NCI-H226 (cell line): ENCODE results near the gene SLC29A2.
A peak's percentile ranks its signal among the peaks of the same experiment; 100 is the strongest.
"Not testable (repeated sequence)": the region's sequence is repeated elsewhere in the genome, so short reads cannot be mapped to it uniquely, and the experiment has no call there.

Experiments used
- DNase-seq: peaks from one replicate; pipeline ENCODE4 v3.0.0-alpha.2; 2015

The SLC29A2 gene

DNA sequence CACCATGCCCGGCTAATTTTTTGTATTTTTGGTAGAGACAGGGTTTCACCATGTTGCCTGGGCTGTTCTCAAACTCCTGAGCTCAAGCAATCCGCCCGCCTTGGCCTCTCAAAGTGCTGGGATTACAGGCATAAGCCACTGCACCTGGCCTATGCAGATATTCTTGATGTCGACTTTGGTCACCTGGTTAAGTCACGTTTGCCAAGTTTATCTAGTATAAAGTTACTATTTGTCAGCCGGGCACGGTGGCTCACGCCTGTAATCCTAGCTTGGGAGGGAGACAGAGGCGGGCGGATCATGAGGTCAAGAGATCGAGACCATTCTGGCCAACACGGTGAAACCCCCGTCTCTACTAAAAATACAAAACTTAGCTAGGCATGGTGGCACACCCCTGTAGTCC, 12.8 kb upstream of the SLC29A2 start:
- DNase-seq = not testable (repeated sequence)

DNA sequence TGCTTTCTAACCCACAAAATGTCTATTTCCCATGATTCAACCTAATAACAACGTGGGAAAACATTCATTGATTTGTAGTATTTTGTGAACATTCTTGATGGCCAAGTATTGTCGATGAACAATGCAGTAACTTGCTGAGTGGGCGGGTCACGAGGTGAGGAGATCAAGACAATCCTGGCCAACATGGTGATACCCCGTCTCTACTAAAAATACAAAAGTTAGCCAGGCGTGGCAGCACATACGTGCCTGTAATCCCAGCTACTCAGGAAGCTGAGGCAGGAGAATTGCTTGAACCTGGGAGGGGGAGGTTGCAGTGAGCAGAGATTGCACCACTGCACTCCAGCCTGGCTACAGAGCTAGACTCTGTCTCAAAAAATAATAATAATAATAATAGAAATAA, 8.7 kb upstream of the SLC29A2 start:
- not testable (repeated sequence) for DNase-seq

DNA sequence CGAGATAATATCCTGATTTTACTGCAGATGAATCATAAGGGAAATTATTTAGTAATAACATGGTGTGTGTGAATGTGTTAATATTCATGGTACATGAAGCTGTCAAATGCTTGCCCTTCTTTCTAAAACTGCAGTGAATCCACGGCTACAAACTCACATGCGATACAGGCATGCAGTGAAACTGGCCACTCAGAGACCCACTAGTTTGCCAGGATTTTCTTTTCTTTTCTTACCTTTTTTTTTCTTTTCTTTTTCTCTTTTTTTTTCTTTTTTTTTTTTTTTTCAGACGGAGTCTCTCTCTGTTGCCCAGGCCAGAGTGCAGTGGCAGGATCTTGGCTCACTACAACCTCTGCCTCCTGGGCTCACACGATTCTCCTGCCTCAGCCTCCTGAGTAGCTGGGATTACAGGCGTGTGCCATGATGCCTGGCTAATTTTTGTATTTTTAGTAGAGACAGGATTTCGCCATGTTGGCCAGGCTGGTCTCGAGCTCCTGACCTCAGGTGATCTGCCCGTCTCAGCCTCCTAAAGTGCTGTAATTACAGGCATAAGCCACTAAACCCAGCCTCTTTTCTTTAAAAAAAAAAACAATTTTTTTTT, 2.2 kb upstream of the SLC29A2 start:
- DNase-seq = not testable (repeated sequence)

DNA sequence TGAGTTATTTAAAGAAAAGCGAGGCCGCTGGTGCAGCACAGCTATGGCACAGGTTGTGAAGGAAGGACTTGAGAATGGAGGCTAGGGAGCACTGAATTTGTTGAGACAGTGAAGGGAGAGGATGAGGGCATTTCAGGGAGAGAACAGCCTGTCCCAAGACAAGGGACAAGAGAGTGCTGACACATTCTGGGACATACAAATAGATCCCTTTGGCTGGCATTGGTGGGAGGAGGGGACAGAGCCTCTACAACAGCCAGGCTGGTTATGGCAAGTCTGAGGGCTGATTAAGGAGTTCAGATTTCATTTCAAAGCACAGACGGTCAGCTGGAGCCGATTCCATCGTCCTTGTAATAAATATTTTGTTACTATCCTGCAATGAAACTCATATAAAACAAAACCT, 1.7 kb upstream of the SLC29A2 start:
- no peak for DNase-seq

DNA sequence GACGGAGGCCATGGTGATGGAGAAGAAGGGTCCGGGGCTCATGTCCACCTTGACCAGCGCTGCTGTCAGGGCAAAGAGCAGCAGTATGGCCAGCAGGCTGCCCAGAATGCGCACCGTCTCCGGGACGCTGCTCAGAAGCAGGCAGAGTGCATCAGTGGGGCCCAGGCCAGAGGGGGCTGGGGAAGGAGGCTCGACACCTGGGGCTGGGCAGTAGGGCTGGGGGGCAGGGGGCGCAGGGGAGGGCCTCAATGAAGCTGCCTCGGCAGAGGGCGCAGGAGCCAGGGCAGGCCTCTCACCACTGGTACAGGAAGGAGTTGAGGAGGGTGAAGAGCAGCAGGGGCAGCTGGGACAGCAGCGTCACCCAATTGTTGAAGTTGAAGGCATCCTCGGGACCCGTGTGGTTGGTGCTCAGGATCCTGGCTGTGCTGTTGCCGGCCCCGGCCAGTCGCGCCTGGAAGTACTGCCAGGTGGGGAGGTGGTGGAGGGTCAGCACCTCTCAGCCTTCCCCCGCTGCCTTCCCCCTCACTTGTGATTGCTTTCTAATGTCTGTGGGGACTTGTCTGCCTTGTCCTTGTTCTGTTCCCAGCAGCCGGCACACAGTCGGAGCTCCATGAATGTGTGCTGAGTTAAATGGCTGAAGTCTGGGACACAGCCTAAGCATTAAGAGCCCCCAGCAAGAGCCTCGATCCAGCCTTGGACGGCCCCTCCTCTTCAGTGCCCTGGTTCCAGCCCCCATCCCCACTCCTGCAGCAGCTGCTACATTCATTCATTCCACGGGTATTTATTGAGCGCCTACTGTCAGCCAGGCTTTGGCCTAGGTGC, 2.3 kb downstream of the SLC29A2 start:
- DNase-seq = no peak

DNA sequence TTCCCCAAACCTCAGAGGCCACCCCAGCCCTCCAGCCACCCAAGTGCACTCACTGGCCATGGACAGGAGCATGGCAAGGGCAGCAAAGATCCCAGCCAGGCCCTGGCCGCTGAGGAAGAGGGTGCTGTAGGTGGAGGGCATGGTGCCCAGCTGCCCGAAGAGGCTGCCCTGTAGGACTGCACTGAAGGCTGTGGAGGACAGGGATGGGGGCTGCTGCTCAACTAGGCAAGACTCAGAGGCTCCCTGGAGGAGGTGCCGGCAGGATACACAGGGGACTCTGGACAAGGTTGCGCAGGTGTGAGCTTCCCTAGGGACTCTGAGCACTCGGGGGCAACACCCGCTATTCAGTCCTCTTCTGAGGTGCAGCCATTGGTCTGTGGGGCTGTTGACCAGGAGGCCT, 3.1 kb downstream of the SLC29A2 start:
- DNase-seq = no peak

DNA sequence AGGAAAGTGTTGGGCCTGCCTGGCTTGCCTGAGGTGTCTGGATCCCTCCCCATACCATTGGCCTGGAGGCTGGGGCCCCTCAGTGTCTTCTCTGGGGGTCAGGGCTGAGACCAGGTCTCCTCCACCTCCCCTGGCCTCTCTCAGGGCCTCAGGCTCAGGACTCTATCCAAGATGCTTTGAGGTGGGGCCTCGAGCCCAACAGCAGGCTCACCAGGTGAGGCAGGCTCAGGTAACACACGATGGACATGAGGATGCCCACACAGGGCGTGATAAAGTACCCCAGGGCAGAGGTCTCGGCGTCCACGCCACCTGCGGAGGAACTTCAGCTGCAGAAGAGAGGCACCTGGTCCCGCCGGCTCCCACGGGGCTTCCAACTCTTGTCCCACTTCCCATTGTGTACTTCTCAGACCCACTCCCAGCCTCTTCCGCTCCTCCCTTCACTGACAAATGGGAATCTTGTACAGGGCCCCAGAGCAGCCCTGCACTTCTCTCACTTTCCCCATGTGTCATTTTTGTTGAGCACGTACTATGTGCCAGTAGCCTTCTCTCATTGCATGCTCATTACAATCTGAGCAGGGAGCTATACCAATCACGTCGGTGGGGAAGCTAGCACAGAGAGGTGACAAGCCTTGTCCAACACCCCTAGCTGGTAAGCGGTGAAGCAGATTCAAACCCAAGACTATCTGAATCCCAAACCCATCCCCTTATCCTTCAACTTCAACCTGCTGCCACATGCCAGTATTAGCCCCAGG, 3.8 kb downstream of the SLC29A2 start:
- DNase-seq = no peak

DNA sequence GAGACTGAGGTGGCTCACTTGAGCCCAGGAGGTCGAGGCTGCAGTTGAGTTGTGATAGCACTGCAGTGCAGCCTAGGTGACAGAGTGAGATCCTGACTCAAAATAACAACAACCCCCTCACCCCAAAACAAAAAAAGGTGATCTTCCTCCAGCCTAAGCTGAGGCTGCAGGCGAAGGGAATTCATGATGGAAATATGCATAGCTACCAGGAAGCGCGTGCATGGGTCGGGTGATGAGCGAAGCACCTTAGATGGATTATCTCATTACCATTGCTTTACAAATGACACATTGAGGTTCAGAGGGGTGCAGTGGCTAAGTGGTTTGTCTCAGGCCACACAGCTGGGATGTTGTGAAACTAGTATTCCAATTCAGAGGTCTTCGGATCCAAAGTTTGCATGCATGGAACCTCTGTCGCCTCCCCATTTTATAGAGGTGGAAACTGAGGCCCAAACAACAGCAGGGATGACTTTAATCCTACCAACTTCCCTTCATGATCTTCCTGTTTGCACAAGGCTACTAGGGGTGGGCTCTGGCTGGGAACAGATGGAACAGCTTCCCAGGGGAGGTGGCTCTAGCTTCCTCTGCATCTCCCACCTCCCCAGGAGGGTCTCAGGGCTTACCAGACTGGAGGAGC, 4.6 kb downstream of the SLC29A2 start:
- DNase-seq = no peak

DNA sequence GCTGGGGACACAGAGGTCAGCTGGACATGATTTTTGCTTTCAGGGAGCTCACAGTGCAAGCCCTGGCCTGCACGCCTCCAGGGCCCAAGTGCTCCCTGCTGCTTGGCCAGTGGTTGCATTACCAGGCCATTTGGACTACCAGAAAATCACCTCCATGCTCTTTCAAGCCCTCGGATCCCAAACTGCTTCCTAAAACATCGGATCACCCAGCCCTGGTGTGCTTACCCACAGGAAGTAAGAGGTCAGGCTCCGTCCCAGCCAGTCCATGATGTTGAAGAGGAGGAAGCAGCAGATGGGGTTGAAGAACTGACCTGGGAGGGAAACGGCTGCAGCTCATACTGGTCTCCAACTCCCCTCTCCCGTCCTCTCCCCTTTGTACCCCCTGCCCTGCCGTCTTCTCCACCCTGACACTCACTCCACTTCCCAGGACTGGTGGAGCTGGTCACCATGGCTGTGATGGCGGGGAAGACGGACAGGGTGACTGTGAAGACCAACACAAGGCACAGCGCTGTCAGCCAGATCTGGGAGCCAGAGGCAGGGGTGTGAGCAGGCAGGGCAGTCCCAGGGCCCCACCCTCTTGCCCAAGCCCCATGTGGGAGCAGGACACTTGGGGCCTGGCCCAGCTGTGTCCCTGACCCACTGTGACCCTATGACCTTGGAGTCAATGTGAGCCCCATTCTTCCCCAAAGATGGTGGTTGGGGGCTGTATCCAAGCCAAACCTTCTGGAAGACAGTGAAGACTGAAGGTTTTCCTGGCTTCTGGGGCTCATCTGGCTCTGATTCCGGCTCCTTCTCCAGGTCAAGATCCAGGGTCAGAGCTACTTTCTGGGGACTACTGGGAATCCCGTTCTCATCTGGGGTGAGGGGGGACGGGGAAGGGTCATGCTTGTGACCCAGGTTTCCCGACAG, 5.6 kb downstream of the SLC29A2 start:
- no peak for DNase-seq

DNA sequence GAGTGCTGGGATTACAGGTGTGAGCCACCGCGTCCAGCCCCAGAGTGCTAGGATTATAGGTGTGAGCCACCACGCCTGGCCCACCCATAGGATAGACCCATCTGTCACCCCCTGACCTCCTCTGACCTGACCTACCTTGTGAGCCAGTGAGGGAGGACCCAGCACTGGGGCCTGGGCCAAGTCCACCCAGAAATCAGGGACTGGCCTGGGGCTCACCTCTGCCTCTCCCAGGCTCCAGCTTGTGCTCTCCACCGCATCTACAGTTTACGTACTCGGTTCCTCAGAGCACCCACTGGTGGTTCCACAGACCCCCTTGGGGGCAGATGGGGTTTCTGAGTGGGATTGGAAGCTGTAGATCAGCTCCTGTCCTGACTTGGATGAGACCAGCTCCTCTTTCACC, 6.4 kb downstream of the SLC29A2 start:
- no peak for DNase-seq

DNA sequence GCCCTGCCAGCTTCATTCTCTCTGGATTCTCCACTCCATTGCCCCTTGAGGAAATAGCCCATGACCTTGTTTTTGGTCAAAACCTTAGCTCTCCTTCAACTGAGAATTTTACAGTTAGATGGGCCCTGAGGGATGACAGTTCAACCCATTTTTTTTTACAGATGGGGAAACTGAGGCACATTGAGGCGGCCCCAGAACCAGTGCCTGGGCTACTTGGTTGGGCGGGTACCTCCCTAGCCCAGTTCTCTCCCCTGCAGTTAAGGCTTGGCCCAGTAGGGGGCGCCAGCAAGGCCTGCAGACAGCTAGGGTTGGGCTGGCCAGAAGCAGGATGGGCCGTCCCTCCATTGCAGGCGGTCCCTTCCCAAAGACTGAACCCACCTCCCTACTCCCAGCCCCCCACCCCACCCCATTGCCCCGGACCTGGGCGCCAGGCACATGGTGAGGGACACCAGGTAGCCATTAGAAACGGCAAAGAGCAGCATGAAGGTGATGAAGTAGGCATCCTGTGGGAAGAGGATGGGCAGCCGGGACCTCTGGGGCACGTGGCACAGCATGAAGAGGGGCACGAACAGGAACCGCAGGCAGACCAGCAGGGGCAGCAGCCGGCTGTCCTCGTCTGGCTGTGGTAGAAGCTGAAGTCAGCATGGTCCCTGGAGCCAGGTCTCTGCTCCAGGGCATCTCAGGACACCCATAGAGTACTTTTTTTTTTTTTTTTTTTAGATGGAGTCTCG, 7.6 kb downstream of the SLC29A2 start:
- DNase-seq = no peak

DNA sequence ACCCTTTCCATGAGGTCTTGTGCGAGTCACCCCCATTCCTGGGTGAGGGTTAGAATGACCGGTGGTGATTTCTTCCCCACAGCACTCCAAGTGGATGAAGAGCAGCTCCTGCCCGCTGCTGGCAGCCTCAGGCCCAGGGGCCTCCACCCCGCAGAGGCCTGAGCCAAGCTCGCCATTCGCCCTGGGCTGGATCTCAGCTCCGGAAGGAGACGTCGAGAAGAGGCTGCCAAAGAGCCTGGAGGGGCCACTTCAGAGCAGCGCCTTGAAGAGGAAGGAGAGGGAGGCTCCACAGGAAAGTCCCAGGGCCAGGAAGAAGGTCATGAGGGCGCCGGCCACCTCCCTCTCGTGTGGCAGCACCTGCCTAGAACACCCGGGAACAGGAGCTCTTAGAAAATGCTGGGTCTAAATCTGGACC, 8.4 kb downstream of the SLC29A2 start:
- no peak for DNase-seq

DNA sequence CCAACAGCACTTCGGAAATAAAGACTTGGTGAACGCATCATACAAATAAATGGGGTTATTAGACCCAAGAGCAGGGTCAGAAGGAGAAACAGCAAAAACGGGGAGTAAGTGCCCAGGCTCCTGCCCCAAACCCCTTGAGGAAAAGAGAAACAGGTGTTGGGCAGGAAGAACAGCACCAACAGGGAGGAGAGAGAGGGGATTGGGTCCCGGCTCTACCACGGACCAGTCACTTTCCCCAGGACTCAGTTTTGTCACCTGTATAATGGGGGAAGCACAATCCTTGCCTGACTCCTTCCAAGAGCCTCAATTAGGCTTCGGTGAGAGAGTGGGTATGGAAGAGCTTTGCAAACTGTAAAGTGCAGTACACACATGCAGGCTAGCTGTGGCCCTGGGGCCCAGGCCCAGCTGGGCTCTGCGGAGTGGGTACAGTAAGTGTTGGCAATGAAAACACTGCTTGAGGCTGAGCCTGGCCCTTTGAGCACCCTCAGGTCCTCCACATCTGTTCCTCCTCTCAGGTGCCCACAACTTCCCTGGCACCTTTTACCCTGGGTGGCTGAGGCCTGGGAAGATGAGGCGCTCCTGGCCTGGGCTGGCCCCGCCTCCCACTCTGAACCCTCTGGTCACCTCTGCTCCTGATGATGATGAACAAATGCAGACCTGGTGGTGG, 8.9 kb downstream of the SLC29A2 start:
- DNase-seq = no peak

DNA sequence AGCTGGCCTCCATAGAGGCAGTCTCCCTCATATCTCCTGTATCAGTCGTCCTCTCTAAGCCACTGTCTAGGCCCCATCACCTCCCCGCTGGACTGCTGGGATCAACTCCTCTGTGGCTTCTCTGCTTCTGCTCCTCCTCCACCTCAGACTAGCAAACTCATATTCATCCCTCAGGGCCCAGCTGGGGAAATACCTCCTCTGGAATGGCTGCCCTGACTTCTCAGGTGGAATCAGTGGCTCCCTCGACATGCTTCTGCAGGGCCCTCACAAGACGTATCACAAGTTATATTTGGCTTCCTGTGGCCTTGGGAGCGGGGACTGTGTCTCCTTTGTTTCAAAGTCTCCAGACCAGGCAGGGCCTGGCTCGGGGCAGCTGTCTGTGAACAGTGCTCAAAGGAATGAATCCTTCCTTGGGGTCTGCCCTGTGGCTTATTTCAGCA, 10.0 kb downstream of the SLC29A2 start:
- DNase-seq = no peak

DNA sequence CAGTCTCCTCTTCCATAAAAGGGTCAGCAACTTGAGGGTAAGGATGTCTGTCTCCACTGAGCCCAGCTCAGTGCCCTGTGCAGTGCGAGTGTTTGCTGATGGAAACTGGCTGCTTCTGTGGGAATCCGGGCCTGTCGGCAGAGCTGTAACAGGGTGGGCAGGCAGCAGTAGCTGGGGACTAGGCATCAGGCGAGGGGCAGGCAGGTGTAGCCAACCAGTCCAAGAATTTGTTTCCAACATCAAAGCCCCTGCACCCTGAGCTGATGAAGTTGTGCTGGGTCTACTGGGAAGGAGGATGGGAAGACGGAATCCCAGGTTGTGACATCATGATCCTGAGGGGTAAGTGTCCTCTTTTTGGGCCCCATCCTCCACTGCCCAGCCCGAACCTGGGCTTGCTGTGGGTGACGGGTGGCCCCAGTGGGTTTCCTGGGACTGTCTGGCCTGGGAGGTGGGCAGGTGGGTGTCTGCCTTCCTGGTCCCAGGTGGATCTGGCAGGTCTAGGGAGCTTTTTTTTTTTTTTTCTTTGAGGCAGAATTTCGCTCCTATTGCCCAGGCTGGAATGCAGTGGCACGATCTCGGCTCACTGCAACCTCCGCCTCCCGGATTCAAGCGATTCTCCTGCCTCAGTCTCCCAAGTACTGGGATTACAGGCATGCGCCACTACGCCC, 11.0 kb downstream of the SLC29A2 start:
- no peak for DNase-seq

DNA sequence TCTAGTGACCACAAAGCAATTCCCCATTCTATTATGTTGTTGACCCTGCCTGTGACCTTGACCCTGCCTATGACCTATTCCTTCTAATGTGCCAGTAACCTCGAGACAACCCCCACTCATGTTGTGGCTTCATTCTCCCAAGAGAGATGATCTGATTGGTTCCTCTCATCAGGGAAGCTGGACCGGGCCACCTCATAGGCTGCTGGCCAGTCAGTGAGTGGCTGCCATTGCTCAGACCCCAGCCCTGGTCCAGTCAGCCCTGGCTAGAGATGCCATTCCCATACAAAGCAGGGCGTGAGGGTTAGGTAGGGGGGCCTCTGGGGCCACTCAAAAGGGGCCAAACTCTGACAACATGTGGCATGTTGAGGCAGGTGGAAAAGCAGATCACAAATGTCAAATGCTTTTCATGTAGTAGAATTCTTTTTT, 11.9 kb downstream of the SLC29A2 start:
- no peak for DNase-seq

DNA sequence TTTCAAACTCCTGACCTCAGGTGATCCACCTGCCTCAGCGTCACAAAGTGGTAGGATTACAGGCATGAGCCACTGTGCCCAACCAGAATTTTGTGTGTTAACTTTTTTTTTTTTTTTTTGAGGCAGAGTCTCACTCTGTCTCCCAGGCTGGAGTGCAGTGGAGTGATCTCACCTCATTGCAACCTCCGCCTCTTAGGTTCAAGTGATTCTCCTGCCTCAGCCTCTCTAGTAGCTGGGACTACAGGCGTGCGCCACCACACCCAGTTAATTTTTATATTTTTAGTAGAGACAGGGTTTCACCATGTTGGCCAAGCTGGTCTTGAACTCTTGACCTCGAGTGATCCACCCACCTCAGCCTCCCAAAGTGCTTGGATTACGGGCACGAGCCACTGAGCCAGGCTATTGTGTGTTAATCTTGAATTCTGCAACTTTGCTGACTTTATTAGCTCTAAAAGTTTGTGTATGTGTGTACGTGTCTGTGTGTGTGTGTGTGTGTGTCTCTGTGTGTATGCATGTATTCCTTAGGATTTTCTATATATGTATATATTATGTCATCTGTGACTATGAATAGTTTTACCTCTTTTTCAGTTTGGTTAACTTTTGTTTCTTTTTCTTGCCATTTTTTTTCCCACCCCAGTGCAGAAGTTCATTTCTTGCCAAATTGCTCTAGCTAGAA, 20.9 kb downstream of the SLC29A2 start:
- not testable (repeated sequence) for DNase-seq

DNA sequence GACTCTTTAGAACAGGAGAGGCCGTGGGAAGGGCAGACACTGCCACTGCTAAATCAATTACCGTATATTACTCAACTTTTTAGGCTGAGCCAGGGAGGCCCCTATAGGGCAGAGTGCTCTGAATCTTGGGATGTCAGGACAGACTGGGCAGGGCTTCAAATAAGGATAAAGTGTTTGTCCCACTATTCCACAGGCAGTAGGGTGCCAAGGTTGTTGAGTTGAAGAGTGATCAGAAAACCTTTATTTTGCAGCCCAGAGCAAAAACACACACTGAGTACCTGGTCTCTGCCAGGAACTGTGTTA, 22.5 kb downstream of the SLC29A2 start:
- DNase-seq = no peak

DNA sequence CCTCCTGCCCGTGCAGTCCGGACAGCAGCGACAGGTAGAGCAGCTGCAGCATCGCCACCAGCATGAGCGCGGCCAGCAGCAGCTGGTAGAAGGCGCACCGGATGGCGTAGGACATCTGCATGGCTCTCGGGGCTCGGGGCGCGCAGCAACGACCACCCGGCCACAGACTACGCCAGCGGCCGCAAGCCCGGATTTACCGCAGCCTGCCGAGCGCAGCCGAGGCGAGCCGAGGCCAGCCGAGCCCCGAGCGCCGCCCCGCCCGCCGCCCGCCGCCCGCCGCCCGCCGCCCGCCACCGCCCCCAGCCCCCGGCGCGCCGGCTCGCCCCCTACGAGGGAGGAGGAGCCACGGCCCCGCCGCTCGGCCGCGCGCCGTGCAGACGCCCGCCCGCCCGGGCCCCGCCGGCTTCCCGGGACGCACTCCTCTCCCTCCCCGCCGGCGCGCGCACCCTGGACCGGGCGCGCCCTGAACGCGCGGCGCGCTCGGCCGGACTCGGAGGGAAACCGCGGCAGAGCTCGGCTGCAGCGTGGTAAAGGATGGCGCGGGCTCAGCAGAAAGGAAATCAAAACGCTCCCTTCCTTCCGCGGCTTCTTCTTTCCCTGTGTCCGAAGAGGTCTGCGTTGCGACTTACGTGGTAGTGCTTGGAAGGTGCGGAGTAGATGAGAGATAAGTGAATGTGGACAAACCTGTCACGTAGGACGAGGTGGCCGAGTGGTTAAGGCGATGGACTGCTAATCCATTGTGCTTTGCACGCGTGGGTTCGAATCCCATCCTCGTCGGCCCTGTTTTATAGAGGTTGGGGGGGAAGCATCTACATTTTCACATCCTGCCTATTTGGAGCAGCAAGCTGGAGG, 23.9 kb downstream of the SLC29A2 start, which contains the start of gene B4GAT1:
TSS of gene B4GAT1 (minus strand) at position 205 of the 852 bp plus-strand sequence. CDS start at position 121, 84 bp downstream.
- DNase-seq = peak; percentile 78
